HCT116 (cell line): ENCODE data around the gene DNAH10. TPM values are rescaled to one million over a fixed set of nuclear protein-coding genes. Genes with fewer than 3 reads are reported as not detected.

ENCODE experiments used
- ATAC-seq: fragments of 200-7000 bp; cut with Tn5 transposase; 2 replicates; pipeline ENCODE4 v1.9.1; 2020; ENCODE audit warnings: mild to moderate bottlenecking, moderate library complexity
- BruUV-seq: library from RNA; stranded (reverse); fragments of 400-500 nt; replicated peaks from 2 replicates; lab custom pipeline; 2021; lab: Mats Ljungman, UMichigan
- CTCF ChIA-PET: fragments of 300-600 bp; sonication (Branson Sonifier 250); formaldehyde crosslinking; loops from one replicate; lab custom pipeline; 2021; ENCODE audit warnings: antibody characterized with exemption; lab: Charles Lee
- POLR2A ChIA-PET: fragments of 300-600, 350-600 bp; sonication (Branson Sonifier 250); formaldehyde crosslinking; loops from one replicate; lab custom pipeline; 2021; ENCODE audit warnings: antibody characterized with exemption; lab: Charles Lee
- RAD21 ChIA-PET, 2 experiments: fragments of 300-600 bp; sonication (Branson Sonifier 250); formaldehyde crosslinking; loops; one replicate each; lab custom pipeline; 2023; ENCODE audit warnings: low total read pairs in 2 of 2; ENCODE audit not compliant: uncharacterized antibody in 2 of 2, unreplicated experiment in 2 of 2, low non-redundant PET in 1 of 2; lab: Charles Lee
- DNase-seq: peaks from one replicate; pipeline ENCODE4 v3.0.0-alpha.2; 2010; ENCODE audit warnings: low read depth, low spot score
- H2AFZ ChIP-seq: fragments of 200-600 bp; shearing (Covaris generic), sonication (generic); 2 replicates; pipeline ENCODE4 v1.6.1; 2017; ENCODE audit warnings: low read depth, mixed run types, mixed read lengths, antibody characterized with exemption, low read length; ENCODE audit not compliant: poor library complexity, severe bottlenecking
- H3K27ac ChIP-seq: 2 replicates; pipeline ENCODE4 v1.5.1; 2012; ENCODE audit warnings: low read depth, low read length
- H3K27me3 ChIP-seq: fragments of 200-600 bp; sonication (generic); 2 replicates; pipeline ENCODE4 v1.6.1; 2016; ENCODE audit warnings: mixed run types, low read length, mixed read lengths; ENCODE audit not compliant: insufficient read depth
- H3K36me3 ChIP-seq, 2 experiments: fragments of 200-500 bp in 1 of 2; fragments of 200-600 bp in 1 of 2; sonication (Bioruptor generic) in 1 of 2; sonication (generic) in 1 of 2; 2 replicates each; pipeline versions ENCODE4 v1.5.1 to v1.6.1; 2014 to 2016; ENCODE audit warnings: low read length in 2 of 2, inconsistent platforms in 1 of 2, mixed read lengths in 1 of 2, mixed run types in 1 of 2; ENCODE audit not compliant: insufficient read depth in 2 of 2, control insufficient read depth in 1 of 2
- H3K4me1 ChIP-seq, 2 experiments: fragments of 200-600 bp in 1 of 2; sonication (generic) in 1 of 2; 2 replicates each; pipeline versions ENCODE4 v1.5.1 to v1.6.1; 2012 to 2017; ENCODE audit warnings: low read length in 2 of 2, inconsistent platforms in 1 of 2, mild to moderate bottlenecking in 1 of 2, mixed read lengths in 1 of 2, mixed run types in 1 of 2, moderate library complexity in 1 of 2; ENCODE audit not compliant: insufficient read depth in 2 of 2, control insufficient read depth in 1 of 2
- H3K4me2 ChIP-seq: fragments of 200-600 bp; sonication (generic); 2 replicates; pipeline ENCODE4 v1.6.1; 2017; ENCODE audit warnings: mixed run types, low read length, mixed read lengths
- H3K4me3 ChIP-seq, 2 experiments: fragments of 200-600 bp in 1 of 2; sonication (generic) in 1 of 2; replicated peaks in 1 of 2; 2 replicates each; pipeline ENCODE4 v1.5.1; 2011 to 2016; ENCODE audit warnings: low read length in 2 of 2, control low read depth in 1 of 2, low read depth in 1 of 2, mild to moderate bottlenecking in 1 of 2, mixed read lengths in 1 of 2, mixed run types in 1 of 2
- H3K79me2 ChIP-seq: fragments of 200-600 bp; sonication (generic); 2 replicates; pipeline ENCODE4 v1.6.1; 2017; ENCODE audit warnings: mild to moderate bottlenecking, mixed run types, low read length, moderate library complexity, mixed read lengths; ENCODE audit not compliant: insufficient read depth
- H3K9ac ChIP-seq: fragments of 200-600 bp; sonication (generic); 2 replicates; pipeline ENCODE4 v1.6.1; 2016; ENCODE audit warnings: low read length, mixed read lengths
- H3K9me2 ChIP-seq: fragments of 200-600 bp; sonication (generic), shearing (Covaris generic); 2 replicates; pipeline ENCODE4 v1.6.1; 2017; ENCODE audit warnings: mixed run types, mild to moderate bottlenecking, moderate library complexity; ENCODE audit not compliant: insufficient read depth
- H3K9me3 ChIP-seq, 2 experiments: fragments of 200-500 bp in 1 of 2; fragments of 200-600 bp in 1 of 2; sonication (Bioruptor generic) in 1 of 2; sonication (generic) in 1 of 2; 2 replicates each; pipeline ENCODE4 v1.6.1; 2014 to 2017; ENCODE audit warnings: low read length in 2 of 2, mixed read lengths in 2 of 2, inconsistent platforms in 1 of 2, low read depth in 1 of 2, mild to moderate bottlenecking in 1 of 2, mixed run types in 1 of 2, moderate library complexity in 1 of 2; ENCODE audit not compliant: control insufficient read depth in 1 of 2, insufficient read depth in 1 of 2
- H4K20me1 ChIP-seq: fragments of 200-600 bp; sonication (generic), shearing (Covaris generic); 2 replicates; pipeline ENCODE4 v1.6.1; 2017; ENCODE audit warnings: mixed run types, mild to moderate bottlenecking, moderate library complexity; ENCODE audit not compliant: insufficient read depth
- CEBPB ChIP-seq: IDR thresholded peaks from 2 replicates; pipeline ENCODE4 v1.6.1; 2012; ENCODE audit warnings: low read depth
- EGR1 ChIP-seq: IDR thresholded peaks from 2 replicates; pipeline ENCODE4 v1.6.1; 2012; ENCODE audit warnings: low read depth
- ELF1 ChIP-seq: IDR thresholded peaks from 2 replicates; pipeline ENCODE4 v1.6.1; 2012; ENCODE audit warnings: low read depth, borderline replicate concordance
- EZH2 ChIP-seq: fragments of 200-600 bp; sonication (generic); IDR thresholded peaks from 2 replicates; pipeline ENCODE4 v1.6.1; 2017; ENCODE audit warnings: antibody characterized with exemption, mixed run types
- FOSL1 ChIP-seq: IDR thresholded peaks from 2 replicates; pipeline ENCODE4 v1.6.1; 2012; ENCODE audit warnings: low read depth
- POLR2A ChIP-seq: IDR thresholded peaks from 2 replicates; pipeline ENCODE4 v1.7.0; 2011; ENCODE audit warnings: borderline replicate concordance; ENCODE audit not compliant: insufficient read depth, insufficient read length; ENCODE audit errors: extremely low read depth
- POLR2AphosphoS5 ChIP-seq: IDR thresholded peaks from 2 replicates; pipeline ENCODE4 v1.6.1; 2011; ENCODE audit warnings: mild to moderate bottlenecking, low read depth, low read length, moderate library complexity
- SP1 ChIP-seq: IDR thresholded peaks from 2 replicates; pipeline ENCODE4 v1.6.1; 2012; ENCODE audit warnings: low read depth
- YY1 ChIP-seq: IDR thresholded peaks from 2 replicates; pipeline ENCODE4 v1.6.1; 2011; ENCODE audit warnings: low read length, low read depth, moderate library complexity, mild to moderate bottlenecking; ENCODE audit not compliant: insufficient replicate concordance; ENCODE audit errors: extremely low read depth
- ZNF274 ChIP-seq: fragments of 200-500 bp; sonication (Bioruptor generic); IDR thresholded peaks from 2 replicates; pipeline ENCODE4 v1.6.1; 2014; ENCODE audit warnings: mild to moderate bottlenecking, low read depth, low read length, inconsistent platforms
- intact Hi-C: fragments of 100-400 bp; cut with micrococcal nuclease; formaldehyde crosslinking; loops from 2 replicates; pipeline ENCODE4 v1.10.0; 2022
- total RNA-seq: library from RNA; stranded (reverse); gene quantifications from one replicate; pipeline ENCODE4 v1.2.1, GENCODE V29; 2021; ENCODE audit not compliant: unreplicated experiment
- TF ChIP-seq, protein P1 (sequence below): IDR thresholded peaks from 2 replicates; pipeline ENCODE4 v1.6.1; 2012
- TF ChIP-seq, protein P2 (sequence below), 3 experiments: fragments of 200-600 bp in 1 of 3; sonication (generic) in 1 of 3; IDR thresholded peaks in 2 of 3; conservative IDR thresholded peaks in 1 of 3; 2 replicates each; pipeline ENCODE4 v1.5.1; 2012 to 2017; ENCODE audit warnings: low read depth in 2 of 3, low read length in 2 of 3, antibody characterized with exemption in 1 of 3, borderline replicate concordance in 1 of 3, control low read depth in 1 of 3, mild to moderate bottlenecking in 1 of 3, mixed read lengths in 1 of 3, mixed run types in 1 of 3, moderate library complexity in 1 of 3; ENCODE audit not compliant: insufficient read depth in 1 of 3

The DNAH10 gene
- total RNA-seq, 1 experiment from 2014 or later: 1.3 TPM

DNA sequence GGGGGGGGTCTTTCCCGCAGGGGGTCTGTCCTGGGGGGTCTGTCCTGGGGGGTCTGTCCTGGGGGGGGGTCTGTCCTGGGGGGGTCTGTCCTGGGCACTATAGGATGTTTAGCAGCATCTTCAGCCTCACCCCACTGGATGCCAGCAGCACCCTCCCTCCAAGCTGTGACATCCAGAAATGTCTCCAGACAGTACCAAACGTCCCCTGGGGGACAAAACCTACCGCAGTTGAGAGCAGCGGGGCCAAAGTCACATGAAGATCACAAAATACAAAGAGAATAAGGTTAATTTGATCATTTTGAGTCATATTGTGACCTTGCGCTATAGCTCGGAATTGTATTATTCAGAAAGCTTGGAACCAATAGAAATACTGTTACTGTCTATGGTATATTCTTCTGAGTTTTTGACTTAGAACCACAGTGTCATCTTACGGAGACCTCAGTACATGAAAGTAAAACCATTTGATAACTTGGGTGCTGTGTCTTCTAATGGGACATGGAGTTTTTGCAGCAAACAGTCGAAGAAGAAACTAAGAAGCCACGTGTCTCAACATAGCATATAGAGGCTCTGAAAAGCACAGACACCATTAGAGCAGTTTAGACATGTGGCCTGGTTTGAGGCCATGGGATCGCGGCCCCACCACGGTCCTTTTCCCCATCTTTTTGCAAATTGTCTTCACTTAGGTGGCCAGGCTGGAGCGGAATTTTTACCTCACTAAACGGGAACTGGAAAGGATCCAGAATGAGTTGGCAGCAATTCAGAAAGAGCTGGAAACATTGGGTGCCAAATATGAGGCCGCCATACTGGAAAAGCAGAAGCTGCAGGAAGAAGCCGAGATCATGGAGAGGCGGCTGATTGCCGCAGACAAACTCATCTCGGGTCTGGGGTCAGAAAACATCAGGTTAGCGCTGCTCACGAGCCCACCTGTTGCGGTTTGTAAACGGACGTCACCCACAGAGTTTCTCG is 150.6 kb downstream of the DNAH10 start:
- Histone ChIP-seq H4K20me1 (no peaks in the 10 kb centered on the region), H3K27me3 (no peaks in the 10 kb centered on the region), H3K27ac (no peak overlapping the region), H3K4me1 (peaks cover 1 to 14% of the 10 kb centered on the region in 2 experiments; a peak in 3 of 4 replicates), H3K9me2 (no peaks in the 10 kb centered on the region), H3K4me3 (no peak overlapping the region), H3K36me3 (no peaks in the 10 kb centered on the region), H3K4me2 (no peak overlapping the region), H3K79me2 (no peaks in the 10 kb centered on the region), H3K9me3 (no peaks in the 10 kb centered on the region), H3K9ac (no peak overlapping the region)
- ChIA-PET CTCF (interaction anchor here (1.7 kb wide), 1 partner anchor 7 kb away, joined by 5 read pairs; no protein-coding TSS in a partner anchor), RAD21 (no interaction called here)
- ATAC-seq: no peak
- no peak for DNase-seq
- BruUV-seq: no TSS peak
- TF ChIP-seq, protein P1, sequence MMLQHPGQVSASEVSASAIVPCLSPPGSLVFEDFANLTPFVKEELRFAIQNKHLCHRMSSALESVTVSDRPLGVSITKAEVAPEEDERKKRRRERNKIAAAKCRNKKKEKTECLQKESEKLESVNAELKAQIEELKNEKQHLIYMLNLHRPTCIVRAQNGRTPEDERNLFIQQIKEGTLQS: no peak
- TF ChIP-seq YY1 (no peak), ELF1 (no peak), EGR1 (no peak), EZH2 (no peak), CEBPB (no peak), POLR2AphosphoS5 (no peak), SP1 (no peak), POLR2A (no peak), ZNF274 (no peak), FOSL1 (no peak)
- TF ChIP-seq, protein P2, sequence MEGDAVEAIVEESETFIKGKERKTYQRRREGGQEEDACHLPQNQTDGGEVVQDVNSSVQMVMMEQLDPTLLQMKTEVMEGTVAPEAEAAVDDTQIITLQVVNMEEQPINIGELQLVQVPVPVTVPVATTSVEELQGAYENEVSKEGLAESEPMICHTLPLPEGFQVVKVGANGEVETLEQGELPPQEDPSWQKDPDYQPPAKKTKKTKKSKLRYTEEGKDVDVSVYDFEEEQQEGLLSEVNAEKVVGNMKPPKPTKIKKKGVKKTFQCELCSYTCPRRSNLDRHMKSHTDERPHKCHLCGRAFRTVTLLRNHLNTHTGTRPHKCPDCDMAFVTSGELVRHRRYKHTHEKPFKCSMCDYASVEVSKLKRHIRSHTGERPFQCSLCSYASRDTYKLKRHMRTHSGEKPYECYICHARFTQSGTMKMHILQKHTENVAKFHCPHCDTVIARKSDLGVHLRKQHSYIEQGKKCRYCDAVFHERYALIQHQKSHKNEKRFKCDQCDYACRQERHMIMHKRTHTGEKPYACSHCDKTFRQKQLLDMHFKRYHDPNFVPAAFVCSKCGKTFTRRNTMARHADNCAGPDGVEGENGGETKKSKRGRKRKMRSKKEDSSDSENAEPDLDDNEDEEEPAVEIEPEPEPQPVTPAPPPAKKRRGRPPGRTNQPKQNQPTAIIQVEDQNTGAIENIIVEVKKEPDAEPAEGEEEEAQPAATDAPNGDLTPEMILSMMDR (IDR thresholded peaks at IDR 0.05 in 2 of 3, conservative IDR thresholded peaks at IDR 0.05 in 1 of 3; ENCODE audit: borderline replicate concordance in 1 of 3, insufficient read depth in 1 of 3, low read depth in 2 of 3, low read length in 2 of 3): no peak
- TF ChIP-seq, all 23 proteins: peak for 0
- H2AFZ ChIP-seq: no peak overlapping the region
- intact Hi-C loops: no loop called here
- POLR2A ChIA-PET: no interaction called here
